ENCODE data around the gene ZNF394.
"Not testable (repeated sequence)": the region's sequence is repeated elsewhere in the genome, so short reads cannot be mapped to it uniquely, and the experiment has no call there.

ZNF394 gene

DNA sequence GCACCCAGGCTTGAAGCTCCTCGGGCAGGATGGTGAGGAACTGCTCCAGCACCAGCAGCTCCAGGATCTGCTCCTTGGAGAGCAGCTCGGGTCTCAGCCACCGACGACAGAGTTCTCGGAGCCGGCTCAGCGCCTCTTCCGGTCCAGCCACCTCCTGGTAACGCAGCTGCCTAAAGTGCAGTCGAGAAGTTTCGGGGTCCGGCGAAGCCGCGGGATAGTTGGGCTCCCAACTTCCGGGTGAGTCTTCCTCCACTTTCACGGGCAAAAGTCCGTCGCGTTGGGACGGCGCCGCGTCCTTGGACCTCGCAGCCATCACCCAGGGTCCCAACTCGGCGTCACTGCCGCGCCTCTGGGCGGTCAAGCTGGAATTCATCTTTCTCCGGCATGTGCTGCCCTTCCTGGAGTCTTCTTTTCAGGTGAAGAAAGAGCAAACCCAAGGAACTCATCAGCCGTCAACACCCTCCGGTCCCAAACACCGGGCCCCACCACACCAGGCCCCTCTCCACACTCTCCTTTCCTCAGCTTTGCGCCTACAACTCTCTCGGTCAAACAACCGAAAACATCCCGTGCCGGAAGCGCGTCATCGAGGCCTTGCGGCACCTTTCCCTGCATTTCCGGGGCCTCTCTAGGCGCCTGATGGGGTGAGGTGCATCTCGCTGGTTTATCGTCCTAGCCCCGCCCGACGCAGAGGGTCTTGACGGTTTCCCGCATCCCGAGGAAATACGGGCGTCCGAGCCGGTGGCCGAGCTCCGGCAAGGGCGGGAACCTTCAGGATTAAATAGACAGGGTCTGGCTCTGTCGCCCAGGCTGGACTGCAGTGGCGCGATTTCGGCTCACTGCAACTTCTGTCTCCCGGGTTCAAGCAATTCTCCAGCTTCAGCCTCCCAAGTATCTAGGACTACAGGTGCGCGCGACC lies at the start of gene ZNF394:
ZNF394 (minus strand) TSS at position 561 of the 916 bp plus-strand sequence; CDS start at position 373, 188 bp downstream.
- peak; percentile 94 for DNase-seq

DNA sequence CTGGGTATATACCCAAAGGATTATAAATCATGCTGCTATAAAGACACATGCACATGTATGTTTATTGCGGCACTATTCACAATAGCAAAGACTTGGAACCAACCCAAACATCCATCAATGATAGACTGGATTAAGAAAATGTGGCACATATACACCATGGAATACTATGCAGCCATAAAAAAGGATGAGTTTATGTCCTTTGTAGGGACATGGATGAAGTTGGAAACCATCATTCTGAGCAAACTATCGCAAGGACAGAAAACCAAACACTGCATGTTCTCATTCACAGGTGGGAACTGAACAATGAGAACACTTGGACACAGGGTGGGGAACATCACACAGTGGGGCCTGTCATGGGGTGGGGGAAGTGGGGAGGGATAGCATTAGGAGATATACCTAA lies 49.5 kb upstream of the ZNF394 start:
- not testable (repeated sequence) for DNase-seq

DNA sequence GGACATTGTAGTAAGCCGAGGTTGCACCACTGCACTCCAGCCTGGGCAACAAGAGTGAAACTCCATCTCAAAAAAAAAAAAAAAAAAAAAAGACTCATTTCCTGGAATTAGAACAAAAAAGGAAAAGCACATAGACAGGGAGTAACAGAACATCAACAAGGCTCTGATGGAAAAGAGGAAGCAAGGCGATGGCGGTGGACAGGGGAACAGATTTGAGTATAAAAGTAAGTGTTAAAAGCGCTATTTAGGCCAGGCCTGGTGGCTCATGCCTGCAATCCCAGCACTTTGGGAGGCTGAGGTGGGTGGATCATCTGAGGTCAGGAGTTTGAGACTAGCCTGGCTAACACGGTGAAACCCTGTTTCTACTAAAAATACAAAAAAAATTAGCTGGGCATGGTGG lies 45.2 kb upstream of the ZNF394 start:
- DNase-seq = not testable (repeated sequence)

DNA sequence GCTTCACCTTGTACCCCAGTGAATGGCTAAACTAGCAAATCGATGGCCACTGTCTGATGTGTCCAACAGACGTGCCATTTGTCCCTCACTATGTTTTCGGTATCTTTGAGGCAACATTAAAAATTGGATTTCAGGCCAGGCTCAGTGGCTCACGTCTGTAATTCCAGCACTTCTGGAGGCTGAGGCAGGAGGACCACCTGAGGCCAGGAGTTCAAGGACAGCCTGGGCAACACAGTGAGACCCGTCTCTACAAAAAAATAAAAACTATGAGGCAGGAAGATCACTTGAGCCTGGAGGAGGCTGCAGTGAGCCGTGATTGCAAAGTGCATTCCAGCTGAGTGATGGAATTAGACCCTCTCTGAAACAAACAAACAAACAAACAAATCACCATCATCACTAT lies 43.8 kb upstream of the ZNF394 start:
- DNase-seq = no peak

DNA sequence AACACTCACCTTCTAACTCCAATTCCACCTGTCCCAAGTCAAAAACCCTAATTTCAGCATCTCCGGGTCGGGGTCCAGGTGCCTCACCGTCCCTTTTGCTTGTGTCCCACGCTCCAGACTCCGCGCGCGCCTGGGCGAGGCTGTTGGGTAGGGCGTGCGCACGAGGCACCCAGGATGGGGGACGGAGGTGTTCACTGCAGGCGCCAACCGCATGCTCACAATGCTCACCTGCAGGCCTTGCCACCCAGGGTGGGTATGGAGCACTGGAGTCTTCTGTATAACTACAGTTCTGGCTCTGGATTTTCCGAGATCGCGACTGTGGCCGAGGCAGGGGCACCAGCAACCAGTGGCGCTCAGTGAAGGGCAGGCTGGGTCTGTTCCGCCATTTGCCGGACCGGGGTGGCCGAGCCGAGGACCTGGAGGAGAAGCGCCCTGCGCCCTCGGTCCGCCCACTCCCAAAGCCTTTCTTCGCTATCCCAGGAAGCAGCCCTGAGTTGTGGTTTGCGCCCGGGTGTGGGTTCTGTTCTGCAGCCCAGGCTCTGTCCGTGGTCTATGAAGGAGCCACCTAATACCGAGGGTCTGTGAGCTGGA lies 43.1 kb upstream of the ZNF394 start:
- no peak for DNase-seq

DNA sequence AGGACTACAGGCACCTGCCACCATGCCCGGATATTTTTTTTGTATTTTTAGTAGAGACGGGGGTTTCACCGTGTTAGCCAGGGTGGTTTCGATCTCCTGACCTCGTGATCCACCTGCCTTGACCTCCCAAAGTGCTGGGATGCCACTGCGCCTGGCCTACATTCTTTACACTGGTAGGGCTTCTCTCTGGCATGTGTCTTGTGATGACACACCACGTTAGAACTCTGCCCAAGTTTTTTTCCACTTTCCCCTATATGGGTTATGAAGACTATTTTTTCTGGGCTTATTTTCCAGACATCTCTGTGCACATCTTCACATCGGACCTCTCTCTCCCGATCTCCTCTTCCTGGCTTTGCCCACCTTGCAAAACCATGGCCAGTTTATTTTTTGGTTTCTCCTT lies 41.1 kb upstream of the ZNF394 start:
- no peak for DNase-seq

GRCh38 chr7:99540542-99540941 lies 40.5 kb upstream of the ZNF394 start:
- DNase-seq = no peak

DNA sequence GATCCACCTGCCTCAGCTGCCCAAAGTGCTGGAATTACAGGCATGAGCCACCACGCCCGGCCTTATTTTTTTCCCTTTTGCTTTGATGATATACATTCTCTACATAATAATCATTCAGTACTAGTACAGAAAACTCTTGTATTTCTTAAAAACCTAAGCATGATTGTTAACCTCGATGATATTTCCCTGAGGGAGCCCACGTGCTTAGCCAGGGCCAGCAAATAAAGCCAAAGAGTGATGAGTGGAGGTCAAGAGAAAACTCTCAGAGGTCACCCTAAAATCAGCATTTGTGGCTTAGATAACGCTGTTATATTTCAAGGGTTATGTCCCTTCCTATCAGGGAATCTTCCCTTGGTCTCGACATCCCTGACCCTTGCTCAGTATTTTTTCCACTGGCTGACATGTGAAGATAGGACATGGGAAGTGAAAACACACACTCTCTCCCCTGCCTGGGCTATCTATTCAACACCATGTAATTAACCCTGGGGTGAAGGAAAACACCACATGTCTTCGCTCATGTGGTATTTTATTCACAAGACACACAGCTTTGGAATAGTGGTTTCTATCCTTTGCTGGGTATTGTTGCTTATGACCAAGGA lies 39.2 kb upstream of the ZNF394 start:
- DNase-seq = no peak

DNA sequence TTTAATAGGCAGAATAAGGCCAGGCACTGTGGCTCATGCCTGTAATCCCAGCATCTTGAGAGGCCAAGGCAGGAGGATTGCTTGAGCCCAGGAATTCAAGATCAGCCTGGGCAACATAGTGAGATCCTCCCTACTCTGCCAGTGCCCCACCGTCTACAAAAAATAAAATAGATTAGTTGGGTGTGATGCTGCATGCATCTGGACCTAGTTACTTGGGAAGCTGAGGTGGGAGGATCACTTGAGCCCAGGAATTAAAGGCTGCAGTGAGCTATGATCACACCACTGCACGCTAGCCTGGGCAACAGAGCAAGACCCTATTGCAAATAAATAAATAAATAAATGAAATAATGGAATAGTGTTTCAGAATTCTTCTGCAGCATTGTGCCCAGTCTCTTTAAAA lies 35.6 kb upstream of the ZNF394 start:
- no peak for DNase-seq

- DNase-seq = no peak
These were observed 31.3 kb upstream of the ZNF394 start for GRCh38 chr7:99531354-99531765.

GRCh38 chr7:99525713-99526440 lies 25.8 kb upstream of the ZNF394 start:
- no peak for DNase-seq

DNA sequence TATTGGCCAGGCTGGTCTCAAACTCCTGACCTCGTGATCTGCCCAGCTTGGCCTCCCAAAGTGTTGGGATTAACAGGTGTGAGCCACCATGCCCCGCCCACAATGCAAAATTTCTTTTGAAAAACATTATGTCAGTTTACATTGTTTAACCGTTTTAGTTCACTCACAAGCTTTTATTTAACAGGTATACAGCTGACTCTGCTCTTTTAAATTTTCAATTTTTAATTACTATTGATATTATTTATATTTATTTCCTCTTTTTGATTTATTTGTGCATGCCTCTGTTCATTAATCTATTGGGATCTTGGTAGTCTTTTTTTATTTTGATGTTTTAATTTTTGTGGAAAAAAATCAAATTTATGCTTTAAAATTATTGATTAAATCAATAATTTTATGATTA lies 21.3 kb upstream of the ZNF394 start:
- DNase-seq = no peak

DNA sequence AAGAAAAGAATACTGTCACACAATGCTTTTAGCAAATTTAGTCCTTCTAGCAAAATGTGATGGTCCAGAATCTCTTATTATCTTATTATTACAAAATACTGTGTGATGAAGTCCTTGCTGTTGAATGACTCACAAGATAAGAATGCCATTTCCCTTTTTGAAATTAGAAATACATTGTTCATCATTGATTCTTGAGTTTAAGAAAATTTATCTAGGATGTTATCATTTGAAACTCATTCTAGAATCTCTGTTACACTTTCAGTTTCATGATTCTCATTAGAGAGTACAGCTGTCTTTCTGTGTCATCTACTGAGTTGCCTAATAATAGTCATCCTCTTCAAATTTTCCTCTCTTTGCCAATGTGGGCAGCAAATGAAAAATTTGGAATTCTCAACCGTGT lies 14.0 kb upstream of the ZNF394 start:
- DNase-seq = no peak

GRCh38 chr7:99505324-99505662 lies 5.2 kb upstream of the ZNF394 start:
- DNase-seq = no peak

- peak; percentile 98 for DNase-seq
These were observed 4.7 kb upstream of the ZNF394 start, which contains the start of gene ZKSCAN5 for GRCh38 chr7:99504603-99505323. TSS of gene ZKSCAN5 (plus strand) at chr7:99504662. CDS start at chr7:99506045, 1,383 bp downstream.

GRCh38 chr7:99504281-99504602 lies 4.2 kb upstream of the ZNF394 start:
- no peak for DNase-seq

DNA sequence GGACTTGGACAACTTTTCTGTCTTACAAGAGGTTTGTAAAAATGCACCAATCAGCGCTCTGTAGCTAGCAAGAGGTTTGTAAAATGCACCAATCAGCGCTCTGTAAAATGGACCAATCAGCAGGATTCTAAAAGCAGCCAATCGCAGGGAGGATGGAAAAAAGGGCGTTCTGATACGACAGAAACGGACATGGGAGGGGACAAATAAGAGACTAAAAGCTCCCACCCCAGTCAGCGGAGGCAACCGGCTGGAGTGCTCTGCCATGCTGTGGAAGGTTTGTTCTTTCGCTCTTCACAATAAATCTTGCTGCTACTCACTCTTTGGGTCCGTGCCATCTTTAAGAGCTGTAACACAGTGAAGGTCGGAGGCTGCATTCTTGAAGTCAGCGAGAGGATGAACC lies 1.2 kb upstream of the ZNF394 start:
- peak; percentile 15 for DNase-seq

GRCh38 chr7:99500637-99501009 lies 542 bp upstream of the ZNF394 start:
- no peak for DNase-seq

DNA sequence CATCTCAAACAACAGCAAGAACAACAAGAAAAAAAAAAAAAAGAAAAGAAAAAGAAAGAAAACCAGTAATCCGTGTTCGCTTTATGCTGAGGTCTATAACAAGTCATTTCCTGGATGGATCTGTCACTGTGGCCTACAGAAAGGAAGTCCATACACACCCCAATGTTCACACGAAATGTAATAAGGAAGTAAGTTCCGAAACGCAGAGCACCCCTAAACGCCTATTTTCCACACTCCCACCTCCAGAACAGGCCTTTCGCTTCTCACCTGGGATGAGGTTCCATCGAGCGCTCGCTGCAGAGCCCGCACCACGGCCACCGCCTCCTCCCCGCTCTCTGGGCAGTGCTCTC lies 735 bp downstream of the ZNF394 start:
- peak; percentile 36 for DNase-seq

DNA sequence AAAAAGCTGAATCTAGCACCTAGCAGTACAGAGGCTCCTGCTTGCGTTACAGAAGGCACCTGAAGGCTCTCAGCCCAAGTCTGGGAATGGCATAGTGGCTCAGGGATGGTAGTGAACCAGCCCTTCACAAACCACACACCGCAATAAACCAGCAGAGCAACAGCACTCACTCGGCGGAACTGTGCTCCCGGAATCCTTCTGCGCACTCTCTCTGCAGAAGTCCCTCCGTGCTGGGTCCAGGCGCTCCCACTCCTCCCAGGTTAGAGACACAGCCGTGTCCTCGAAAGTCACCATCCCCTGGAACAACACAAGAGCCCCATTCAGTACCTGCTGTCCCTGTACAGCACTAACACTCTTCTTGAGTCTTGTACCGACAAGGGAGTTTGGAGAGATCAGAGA lies 1.5 kb downstream of the ZNF394 start:
- no peak for DNase-seq

- DNase-seq = no peak
These were observed 2.1 kb downstream of the ZNF394 start for GRCh38 chr7:99497766-99498545.

DNA sequence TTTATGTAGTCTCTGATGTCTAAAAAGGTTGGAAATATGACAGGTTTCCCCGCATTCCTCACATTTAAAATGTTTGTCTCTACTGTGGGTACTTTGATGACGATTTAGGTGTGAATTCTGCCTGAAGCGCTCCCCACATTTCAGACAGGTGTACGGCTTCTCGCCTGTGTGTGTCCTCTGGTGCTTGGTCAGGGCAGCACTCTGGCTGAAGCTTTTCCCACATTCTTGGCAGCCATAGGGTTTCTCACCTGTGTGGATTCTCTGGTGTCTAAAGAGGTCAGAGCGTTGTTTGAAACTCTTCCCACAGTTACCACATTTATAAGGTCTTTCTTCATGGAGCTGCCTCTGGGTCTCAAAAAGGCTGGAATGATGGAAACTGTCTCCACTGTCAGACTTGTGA lies 6.3 kb downstream of the ZNF394 start:
- no peak for DNase-seq
